Measurements from ENCODE around the gene TMSB4X.
"Not testable (repeated sequence)": the region's sequence is repeated elsewhere in the genome, so short reads cannot be mapped to it uniquely, and the experiment has no call there.

Gene TMSB4X

DNA sequence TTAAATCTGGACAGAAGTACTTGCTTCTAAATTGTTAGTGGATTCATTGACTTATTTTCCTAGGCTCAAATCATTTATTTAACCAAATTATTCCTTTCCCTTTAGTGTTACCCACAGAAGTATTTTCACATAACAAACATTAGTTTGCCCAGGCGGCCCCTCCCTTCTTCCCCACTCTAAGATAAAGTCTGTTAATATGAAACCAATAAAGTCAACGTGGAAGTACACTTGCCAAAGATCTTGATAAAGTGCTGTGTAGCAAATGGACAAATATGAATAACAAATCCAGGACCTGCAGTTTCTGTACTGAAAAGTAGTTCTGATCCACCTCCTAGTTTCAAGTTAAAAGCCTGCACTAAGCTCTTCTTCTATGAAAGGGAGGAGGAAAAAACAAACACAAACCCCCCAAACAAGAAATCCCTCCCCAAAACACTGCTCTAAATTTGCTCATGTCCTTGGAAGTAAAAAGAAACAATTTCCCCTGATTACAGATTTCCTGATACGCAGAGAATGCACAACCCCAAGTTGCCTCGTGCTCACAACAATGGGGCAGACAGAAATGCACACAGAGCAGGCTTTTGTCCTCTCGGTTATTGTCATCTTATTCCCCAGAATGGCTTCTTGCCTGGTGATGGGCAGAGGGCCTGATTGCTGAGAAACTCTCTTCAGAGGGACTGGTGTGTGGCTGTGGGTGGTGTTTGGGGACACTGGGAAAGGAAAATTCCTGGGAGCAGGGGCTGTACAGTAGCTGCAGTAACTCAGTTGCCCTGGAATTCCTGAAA, 23.2 kb downstream of the TMSB4X start:
- DNase-seq (ENCODE audit: low spot score) = no peak

- DNase-seq (ENCODE audit: low spot score) = no peak
Observed at GRCh38 chrX:12999422-12999821, 24.5 kb downstream of the TMSB4X start.

DNA sequence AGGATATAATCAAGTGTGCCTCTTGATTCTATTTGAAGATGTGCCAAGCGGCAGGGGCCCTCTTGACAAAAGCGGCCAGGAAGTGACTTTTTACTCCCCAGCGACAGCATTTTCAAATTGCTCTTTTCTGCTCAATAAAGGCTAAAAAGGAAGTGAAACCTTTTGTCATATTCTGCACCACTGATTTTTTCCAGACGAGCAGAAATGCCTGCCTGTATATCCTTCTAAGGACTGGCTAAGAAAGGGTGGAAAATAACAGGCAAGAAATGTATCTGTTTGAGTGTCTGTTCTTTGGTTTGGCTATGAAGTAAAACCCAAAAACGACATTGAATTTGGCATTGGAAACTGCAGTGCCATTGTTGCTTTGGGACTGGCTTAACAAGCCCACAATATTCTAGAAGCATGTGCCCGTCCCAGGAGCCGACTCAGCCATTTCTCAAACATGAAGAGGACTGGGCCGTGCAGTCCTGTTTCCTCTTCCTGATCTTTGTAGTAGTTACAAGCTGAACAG, 25.4 kb downstream of the TMSB4X start:
- DNase-seq (ENCODE audit: low spot score) = no peak

DNA sequence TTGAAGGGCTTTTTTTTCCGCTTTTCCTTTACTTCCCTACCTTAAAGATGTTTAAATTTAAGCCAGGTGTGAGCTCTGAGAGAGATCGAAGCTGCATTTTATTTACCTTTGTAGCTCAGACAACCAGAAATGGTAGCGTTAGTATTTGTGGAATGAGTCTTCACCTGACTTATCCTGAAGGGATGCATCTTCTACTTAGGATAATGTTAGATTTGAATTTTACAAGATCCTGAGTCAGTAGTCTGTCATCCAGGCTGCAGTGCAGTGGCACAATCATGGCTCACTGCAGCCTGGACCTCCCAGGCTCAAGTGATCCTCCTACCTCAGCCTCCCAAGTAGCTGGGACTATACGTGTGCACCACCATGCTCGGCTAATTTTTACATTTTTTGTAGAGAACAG, 26.2 kb downstream of the TMSB4X start:
- no peak for DNase-seq (ENCODE audit: low spot score)

- peak; percentile 58 for DNase-seq (ENCODE audit: low spot score)
Observed at GRCh38 chrX:13001961-13002671, 27.2 kb downstream of the TMSB4X start.

GRCh38 chrX:13005661-13006473, 31.0 kb downstream of the TMSB4X start:
- no peak for DNase-seq (ENCODE audit: low spot score)

DNA sequence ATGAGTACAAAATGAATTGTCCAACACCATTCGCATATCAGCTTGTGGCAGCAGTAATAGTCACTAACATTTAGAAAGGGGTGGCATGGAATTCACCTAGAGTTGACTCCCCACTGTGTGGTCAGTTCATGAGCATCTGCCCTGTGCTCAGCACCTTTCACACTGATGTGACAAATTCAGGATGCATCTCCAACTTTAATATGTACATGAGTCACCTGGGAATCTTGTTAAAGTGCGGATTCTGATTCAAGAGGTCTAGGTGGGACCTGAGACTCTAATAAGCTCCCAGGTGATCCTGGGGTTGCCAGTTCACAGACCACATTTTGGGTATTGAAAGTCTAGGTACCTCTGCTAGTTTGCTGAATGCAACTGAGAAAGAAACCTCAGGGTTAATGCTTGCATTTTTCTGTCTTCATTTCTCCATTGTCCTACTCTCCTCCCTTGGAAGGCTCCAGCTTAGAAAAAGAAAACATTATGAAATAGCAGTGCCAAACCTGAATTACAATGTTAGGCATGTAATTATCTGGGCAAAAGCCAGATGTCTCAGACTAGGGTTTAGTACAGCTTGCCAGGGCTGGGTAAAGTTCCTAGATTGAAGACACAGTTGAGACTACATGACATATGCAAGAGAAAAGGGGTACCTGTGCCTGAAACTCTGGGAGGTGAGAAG, 32.7 kb downstream of the TMSB4X start:
- DNase-seq (ENCODE audit: low spot score) = no peak

- no peak for DNase-seq (ENCODE audit: low spot score)
Observed at GRCh38 chrX:13008189-13008533, 33.3 kb downstream of the TMSB4X start.

- no peak for DNase-seq (ENCODE audit: low spot score)
Observed at GRCh38 chrX:13008851-13009250, 33.9 kb downstream of the TMSB4X start.

DNA sequence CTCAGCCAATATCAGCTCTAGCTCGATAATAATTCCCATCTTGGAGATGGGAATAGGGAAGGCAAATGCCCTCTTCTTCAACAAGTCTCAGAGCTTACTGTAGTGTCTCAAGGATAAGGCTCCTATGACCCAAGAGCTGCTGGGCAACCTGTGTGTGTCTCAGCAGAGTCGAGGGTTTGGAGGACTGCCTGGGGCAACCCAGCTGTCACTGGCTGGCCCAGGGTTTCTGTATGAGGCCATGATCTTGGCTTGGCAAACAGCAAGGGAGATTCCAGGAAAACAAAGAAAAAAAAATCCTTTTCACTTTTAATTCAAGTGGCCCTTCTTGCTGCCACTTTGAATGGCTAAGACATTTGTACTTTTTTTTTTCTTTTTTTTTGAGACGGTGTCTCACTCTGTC, 34.4 kb downstream of the TMSB4X start:
- DNase-seq (ENCODE audit: low spot score) = no peak

GRCh38 chrX:13009844-13010243, 34.9 kb downstream of the TMSB4X start:
- no peak for DNase-seq (ENCODE audit: low spot score)

- no peak for DNase-seq (ENCODE audit: low spot score)
Observed at GRCh38 chrX:13010546-13010945, 35.6 kb downstream of the TMSB4X start.

DNA sequence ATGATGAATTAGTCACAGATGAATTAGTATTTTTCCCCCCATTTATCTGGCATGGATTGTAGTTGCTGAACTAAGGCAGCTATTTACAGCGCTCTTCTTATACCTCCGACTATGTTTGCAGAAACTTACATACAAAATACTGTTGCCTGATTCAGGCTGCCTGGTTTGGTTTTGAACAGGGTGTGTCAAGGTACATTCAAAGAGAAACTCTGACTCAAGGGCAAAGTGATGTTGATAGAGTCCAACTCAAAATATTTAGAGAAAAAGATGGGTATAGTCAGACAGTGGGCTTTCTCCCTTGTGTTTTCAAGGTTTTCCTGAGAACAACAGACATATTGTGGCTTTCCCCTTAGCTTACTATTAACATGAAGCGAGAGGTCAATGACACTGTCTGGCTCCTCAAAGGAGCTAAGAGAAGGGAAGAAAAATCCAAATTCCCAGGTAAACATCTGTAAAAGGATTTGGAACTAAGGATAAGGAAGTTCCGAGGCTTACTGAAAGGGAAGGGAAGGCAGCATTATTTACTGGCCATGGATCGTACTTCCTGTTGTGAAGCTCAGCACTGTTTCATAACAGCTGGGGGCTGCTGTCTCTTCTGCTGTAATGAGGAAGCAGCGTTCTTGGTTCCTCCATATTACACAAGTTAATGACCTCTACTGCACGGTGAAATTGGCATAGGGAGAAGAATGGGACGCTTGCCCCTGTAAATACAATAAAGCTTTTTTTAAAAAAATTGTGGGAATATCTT, 38.6 kb downstream of the TMSB4X start:
- no peak for DNase-seq (ENCODE audit: low spot score)

DNA sequence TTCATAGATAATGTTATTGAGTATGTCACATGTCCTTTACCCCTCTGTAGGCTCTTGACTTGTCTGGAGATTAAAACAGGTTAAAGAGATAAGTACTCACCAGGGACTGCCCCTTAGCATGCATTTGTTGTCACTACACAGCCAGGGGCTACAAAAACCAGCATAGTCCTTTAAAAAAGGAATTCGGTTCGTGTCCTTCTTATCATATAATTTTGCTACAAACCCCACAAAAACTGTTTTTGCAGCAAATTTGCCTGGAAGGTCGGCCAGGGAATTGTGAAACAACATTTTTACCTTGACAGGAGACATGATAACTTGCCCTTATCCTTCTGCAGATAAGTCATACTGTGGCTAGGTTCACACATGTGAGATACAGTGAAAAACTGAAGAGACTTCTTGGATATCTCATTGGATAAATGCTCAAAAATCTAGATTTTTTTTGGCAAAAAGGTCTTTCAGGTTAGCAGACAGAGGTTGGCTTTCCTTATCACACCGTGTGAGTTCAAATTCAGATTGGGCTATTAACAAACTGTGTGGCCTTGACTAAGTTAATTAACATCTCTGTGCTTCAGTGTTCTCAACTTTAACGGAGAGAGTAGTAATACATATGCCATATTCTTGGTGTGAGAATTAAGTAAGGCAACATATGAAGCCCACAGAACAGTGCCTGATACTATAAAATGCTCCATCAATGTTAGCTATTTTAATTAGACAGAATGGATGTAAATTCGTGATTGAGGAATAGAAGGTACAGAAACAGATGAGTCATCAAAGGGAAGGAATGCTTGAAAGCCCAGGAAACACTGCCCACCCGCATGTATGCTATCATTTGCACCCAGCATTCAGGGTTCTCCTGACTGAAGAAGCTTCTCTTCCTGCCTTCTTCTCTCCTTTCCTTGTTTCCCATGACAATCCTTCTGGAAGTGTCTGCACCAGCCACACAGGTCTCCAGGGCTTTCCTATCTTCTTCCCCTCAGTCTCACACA, 39.5 kb downstream of the TMSB4X start:
- no peak for DNase-seq (ENCODE audit: low spot score)

DNA sequence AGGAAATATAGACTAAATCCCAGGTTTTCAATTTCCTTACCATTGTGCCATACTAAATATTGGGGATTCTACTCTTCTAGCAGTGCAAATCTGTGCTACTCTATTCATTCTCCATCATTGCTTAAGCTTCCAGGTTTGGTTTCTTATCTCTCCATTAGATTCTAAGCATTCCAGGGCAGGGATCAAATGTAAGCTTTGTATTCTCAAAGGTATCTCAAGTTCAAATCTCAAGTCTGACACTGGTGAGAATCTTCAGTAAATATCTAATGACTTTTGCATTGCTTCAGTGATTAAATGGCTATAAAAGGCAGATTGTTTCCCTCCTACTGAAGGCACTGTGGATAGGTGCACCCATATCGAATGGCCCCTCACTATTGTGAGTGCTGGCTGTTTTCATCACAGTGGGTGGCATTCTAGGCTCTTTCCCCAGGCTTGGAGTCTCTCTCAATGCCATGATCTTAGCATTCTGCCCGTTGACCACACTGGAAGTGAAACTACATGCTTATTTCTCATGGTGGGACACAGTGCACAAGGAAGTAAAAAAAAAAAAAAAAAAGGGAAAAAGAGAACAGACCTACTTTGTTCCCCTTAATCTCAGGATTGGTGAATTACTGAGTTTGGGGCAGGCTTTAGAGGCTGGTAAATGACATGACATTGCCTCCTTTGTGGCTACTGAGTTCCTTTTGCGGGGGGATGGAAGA, 40.8 kb downstream of the TMSB4X start:
- no peak for DNase-seq (ENCODE audit: low spot score)

DNA sequence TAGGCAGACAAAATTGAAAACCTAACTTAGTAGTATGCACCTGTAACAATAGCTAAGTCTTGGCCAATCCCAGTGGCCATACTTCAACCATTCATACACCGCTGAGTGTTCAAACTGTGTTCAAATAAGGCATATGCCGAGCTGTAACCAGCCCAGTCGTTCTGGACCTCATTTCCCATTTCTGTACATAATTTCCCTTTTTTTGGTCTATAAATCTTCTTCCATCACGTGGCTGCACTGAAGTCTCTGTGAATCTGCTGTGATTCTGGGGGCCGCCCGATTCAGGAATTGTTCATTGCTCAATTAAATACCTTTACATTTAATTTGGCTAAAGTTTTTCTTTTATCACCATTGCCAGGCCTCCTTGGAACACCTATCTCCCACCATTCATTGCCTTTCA, 41.8 kb downstream of the TMSB4X start:
- not testable (repeated sequence) for DNase-seq (ENCODE audit: low spot score)

- DNase-seq (ENCODE audit: low spot score) = no peak
Observed at GRCh38 chrX:13022926-13023325, 48.0 kb downstream of the TMSB4X start.

- no peak for DNase-seq (ENCODE audit: low spot score)
Observed at GRCh38 chrX:13023567-13023966, 48.7 kb downstream of the TMSB4X start.

DNA sequence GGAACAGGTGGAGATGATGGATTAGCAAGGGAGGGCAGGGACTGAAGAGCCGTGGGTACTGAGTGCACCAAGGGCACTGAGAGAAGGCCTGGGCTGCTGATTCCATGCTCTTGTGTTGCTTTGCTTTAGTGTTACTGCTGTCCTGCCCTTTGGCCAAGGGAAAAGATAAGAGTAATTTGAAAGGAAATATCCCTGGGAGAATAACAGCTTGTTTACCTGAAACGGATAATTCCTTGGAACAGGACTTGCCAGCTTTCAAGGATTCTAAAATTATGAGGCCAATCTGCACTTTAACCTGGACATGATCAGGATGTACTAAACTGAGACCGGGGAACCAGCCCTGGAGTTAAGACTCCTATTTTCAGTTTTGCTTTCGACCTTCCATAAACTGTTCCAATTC, 49.1 kb downstream of the TMSB4X start:
- no peak for DNase-seq (ENCODE audit: low spot score)

DNA sequence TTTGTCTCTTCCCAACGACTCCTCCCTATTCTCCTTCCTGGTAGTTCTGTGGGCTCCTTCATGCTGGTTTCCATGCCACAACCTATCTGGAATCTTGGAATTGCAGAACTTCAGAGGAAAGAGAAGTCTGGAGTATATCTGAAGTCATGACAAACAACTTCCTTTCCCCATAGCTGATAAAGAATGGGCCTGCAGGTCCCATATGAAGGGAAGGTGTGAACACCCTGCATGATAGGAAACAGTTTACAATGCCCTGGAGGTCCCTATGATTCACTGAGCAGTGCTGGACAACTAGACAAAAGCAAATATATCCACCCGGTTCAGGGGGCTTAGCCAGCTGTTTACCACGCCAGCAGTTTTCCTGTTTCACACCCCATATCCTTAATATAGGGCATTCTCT, 50.1 kb downstream of the TMSB4X start:
- DNase-seq (ENCODE audit: low spot score) = no peak

Measured in LoVo (cell line).